Stomach smooth muscle (tissue), 2 donors: ENCODE results near the gene RAC2.
"Not testable (repeated sequence)": the region's sequence is repeated elsewhere in the genome, so short reads cannot be mapped to it uniquely, and the experiment has no call there.

ENCODE experiments used
- H3K27ac ChIP-seq: one replicate; pipeline ENCODE4 v1.7.0; 2013; ENCODE audit warnings: mild to moderate bottlenecking, low read length, inconsistent platforms
- H3K27me3 ChIP-seq, 2 donors: one replicate each; pipeline ENCODE4 v1.7.0; 2013; ENCODE audit warnings: low read length in 2 of 2; ENCODE audit not compliant: insufficient read depth in 2 of 2, control insufficient read depth in 1 of 2
- H3K36me3 ChIP-seq, 2 donors: one replicate each; pipeline ENCODE4 v1.7.0; 2013; ENCODE audit warnings: low read length in 2 of 2; ENCODE audit not compliant: control insufficient read depth in 2 of 2, insufficient read depth in 2 of 2
- H3K4me1 ChIP-seq: one replicate; pipeline ENCODE4 v1.7.0; 2013; ENCODE audit warnings: low read length; ENCODE audit not compliant: control insufficient read depth, insufficient read depth
- H3K4me3 ChIP-seq, 2 donors: one replicate each; pipeline ENCODE4 v1.7.0; 2013; ENCODE audit warnings: low read length in 2 of 2
- H3K9ac ChIP-seq, 2 donors: one replicate each; pipeline ENCODE4 v1.7.0; 2013; ENCODE audit warnings: low read length in 2 of 2, mild to moderate bottlenecking in 1 of 2
- H3K9me3 ChIP-seq, 2 donors: one replicate each; pipeline ENCODE4 v1.7.0; 2013; ENCODE audit warnings: low read length in 2 of 2; ENCODE audit not compliant: control insufficient read depth in 2 of 2
- donor health status: healthy.
- donor health status: Pancreatic carcinoma.

RAC2 gene

DNA sequence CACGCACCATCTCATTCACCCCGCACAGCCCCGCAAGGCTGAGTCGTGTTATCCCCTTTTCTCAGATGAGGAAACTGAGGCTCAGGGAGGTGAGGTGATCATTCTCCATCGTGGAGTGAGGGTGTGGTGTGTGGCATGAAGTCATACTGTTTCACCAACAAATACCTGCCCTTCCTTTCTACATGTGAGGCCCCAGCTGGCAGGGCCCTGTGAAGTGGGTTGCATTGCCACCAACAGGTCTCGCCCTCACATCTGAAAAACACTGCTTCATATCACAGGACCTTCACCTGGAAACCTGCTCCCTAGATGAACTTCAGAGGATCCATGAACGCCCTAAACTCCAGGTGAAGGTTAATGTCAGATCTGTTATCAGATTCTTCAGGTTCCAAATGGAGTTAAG, 36.1 kb downstream of the RAC2 start:
- no peak overlapping the region for H3K4me3 ChIP-seq
- no peaks in the 10 kb centered on the region for H3K9me3 ChIP-seq
- no peaks in the 10 kb centered on the region for H3K36me3 ChIP-seq
- H3K9ac ChIP-seq, result no peak overlapping the region
- no peak overlapping the region for H3K27ac ChIP-seq
- no peaks in the 10 kb centered on the region for H3K4me1 ChIP-seq
- peaks cover 0 to 9% of the 10 kb centered on the region in 2 donors for H3K27me3 ChIP-seq

DNA sequence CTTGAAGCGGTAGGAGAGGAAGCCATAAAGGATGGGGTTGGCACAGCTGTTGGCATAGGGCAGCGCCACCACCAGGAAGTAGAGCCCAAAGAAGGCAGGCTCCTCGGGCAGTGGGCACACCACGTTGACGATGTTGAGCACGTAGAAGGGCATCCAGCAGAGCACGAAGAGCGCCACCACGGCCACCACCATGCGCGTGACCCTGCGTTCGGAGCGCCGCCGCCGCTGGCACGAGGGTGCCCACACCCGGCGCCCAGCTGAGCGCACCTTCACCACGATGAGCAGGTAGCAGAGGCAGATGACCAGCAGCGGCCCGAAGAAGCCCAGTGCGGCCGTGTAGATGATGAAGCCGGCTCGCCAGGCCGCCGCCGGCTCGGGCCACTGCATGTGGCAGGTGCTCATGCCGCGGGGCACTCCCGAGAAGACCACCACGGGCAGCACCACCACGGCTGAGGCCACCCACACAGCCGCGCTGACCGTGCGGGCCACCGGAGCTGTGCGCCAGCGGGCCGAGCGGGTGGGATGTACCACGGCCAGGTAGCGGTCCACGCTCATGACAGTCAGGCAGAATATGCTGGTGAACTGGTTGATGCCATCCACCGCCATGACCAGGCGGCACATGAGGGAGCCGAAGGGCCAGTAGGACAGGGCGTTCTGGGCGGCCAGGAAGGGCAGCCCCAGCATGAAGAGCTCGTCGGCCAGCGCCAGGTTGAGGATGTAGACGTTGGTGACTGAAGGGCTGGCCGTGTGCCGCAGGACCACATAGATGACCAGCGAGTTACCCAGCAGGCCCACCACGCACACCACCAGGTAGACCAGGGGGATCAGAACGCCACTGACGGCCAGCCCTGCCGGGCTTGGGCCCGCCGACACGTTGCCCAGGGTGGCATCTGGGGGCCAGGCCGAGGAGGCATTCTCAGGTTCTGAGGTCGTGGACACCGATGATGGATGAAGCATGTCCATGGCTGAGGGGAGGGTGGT, 36.9 kb downstream of the RAC2 start:
- Histone ChIP-seq H3K4me1 (no peaks in the 10 kb centered on the region), H3K4me3 (no peak overlapping the region), H3K27ac (no peak overlapping the region), H3K9ac (no peak overlapping the region), H3K36me3 (no peaks in the 10 kb centered on the region), H3K27me3 (peaks cover 0 to 9% of the 10 kb centered on the region in 2 donors), H3K9me3 (no peaks in the 10 kb centered on the region)

DNA sequence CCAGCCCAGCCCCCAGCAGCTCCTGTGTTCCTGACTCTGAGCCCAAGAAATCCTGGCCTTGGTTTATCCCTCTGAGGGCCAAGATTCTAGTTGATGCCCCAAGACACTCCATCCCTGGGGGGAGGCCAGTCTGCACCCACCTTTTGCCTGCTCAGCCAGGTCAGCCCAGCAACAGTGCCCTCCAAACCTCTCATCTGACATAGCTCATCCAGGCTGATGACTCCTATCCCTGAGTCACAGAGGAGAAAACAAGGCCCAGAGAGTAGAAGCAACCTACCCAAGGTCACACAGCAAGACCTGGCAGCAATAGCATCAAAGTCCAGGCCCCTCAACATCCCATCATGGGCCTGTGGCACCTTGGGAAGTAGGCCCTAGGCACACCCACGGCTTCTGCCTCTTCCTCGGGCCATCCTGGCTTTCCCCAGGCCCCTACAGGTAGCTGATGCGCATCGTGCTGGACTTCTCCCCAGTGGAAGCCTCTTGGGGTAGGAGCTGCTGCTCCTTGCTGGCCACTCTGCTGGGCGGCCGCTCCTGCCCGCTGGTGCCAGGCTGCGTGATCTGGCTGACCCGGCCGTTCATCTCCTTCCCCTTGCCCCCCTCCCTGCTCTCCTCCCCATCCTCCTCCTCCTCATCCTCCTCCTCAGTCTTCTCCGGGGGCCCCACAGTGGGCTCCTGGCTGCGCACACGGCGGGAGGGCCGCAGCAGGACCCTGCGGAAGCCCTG, 37.8 kb downstream of the RAC2 start:
- Histone ChIP-seq H3K9me3 (no peaks in the 10 kb centered on the region), H3K9ac (no peak overlapping the region), H3K36me3 (no peaks in the 10 kb centered on the region), H3K4me3 (no peak overlapping the region), H3K27me3 (peaks cover 0 to 6% of the 10 kb centered on the region in 2 donors), H3K4me1 (no peaks in the 10 kb centered on the region), H3K27ac (no peak overlapping the region)

DNA sequence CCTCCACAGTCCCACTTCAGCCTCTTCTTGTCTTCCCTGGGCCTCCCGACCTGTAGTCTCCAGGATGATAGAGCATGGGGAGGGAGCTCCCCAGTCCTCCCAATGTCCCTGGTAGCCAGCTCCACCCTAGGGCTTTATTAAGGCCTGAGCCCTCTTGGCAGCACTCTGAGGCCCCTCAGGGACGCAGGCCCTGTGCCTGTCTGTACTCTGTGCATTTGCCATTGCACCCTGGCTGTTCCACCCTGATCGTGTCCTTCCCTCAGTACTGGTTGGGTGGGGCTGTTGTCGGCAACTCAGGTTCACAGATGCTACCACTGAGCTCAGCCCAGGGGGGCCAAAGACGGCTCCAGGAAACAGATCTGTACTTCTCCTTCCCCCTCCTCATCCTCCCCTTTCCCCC, 39.0 kb downstream of the RAC2 start:
- Histone ChIP-seq H3K27me3 (peaks cover 0 to 3% of the 10 kb centered on the region in 2 donors), H3K4me3 (no peak overlapping the region), H3K27ac (no peak overlapping the region), H3K9me3 (no peaks in the 10 kb centered on the region), H3K9ac (no peak overlapping the region), H3K36me3 (no peaks in the 10 kb centered on the region), H3K4me1 (no peaks in the 10 kb centered on the region)

DNA sequence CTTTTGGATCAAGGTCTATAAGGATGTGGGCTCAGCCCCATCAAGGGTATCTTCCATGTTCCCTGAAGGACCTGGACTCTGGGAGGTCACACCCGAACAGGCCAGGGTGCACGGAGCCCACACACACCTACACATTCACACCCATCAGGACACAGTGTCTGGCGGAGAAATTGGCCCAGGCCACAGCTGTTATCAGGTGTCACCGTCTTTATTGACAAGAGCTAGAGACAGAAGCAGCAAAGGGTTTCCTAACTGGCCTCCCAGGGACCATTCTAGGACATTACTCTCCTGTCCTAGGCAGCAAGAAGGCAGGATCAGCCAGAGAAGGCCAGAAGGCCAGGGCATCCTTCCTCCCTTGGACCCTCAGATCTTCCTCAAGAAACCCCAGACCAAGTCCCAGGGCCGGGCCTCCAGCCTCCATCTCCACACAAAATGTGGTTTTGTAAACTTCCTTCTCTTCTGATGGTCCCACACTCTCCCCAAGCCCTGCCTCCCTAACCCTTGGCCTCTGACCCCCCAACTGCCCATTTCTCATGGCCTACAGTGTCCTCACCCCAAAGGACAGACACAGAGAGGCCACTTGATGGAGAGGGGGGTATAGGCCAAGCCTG, 39.9 kb downstream of the RAC2 start:
- no peak overlapping the region for H3K27ac ChIP-seq
- no peaks in the 10 kb centered on the region for H3K9me3 ChIP-seq
- H3K4me1 ChIP-seq, result peaks cover 6% of the 10 kb centered on the region
- no peak overlapping the region for H3K9ac ChIP-seq
- no peak overlapping the region for H3K4me3 ChIP-seq
- no peaks in the 10 kb centered on the region for H3K36me3 ChIP-seq
- H3K27me3 ChIP-seq, result peaks cover 0 to 2% of the 10 kb centered on the region in 2 donors

DNA sequence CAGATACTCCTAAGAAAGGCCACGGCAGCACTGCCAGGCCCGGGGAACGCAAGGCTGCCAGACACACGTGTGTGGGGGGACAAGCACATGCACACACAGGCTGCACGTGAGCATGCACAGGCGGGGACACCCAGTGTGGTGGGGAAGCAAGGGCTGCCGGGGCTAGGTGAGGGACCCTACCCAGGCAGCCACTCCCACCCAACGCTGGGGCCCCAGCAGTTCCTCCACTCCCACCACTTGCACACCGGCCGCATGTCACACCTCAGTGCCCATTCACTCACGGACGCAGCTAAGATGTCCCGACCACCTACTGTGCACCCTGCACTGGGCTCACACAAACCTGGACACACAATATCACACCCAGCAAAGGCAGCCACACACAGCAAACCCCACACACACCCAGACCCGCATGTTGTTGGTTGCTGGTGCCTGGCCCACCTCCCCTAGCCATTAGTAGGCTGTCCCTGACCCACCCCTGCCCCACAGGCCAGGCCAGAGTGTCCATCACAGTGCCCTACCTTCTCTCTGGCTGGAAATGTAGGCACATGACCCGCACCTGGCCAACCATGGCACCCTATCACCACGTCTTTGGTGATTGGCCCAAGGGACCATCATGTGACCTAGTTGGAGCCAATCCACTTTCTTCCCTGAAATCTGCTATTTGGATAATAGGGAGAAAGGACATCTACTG, 40.6 kb downstream of the RAC2 start:
- H3K9ac ChIP-seq, result no peak overlapping the region
- no peak overlapping the region for H3K27ac ChIP-seq
- no peaks in the 10 kb centered on the region for H3K9me3 ChIP-seq
- H3K36me3 ChIP-seq, result no peaks in the 10 kb centered on the region
- H3K4me3 ChIP-seq, result no peak overlapping the region
- peaks cover 0 to 2% of the 10 kb centered on the region in 2 donors for H3K27me3 ChIP-seq
- H3K4me1 ChIP-seq, result peaks cover 11% of the 10 kb centered on the region

DNA sequence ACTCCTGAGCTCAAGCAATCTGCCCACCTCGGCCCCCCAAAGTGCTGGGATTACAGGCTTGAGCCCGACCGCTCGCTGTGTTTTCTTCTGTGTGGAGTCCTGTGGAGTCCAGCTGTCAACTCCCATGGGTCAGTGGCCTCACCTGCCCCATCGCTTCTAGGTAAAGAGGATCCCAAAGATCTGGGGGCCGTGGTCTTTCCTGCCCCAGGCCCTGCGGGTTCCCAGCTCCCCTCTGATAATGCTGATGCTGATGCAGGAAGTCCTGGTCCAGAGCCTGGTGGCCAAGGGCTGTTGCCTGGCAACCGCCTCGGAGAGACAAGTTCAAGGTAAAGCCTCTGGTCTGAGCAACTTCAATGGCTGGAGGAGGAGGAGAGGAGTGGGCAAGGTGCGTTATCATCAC, 41.4 kb downstream of the RAC2 start:
- H3K27ac ChIP-seq, result no peak overlapping the region
- no peaks in the 10 kb centered on the region for H3K9me3 ChIP-seq
- peaks cover 17% of the 10 kb centered on the region for H3K4me1 ChIP-seq
- no peak overlapping the region for H3K4me3 ChIP-seq
- no peak overlapping the region for H3K9ac ChIP-seq
- no peaks in the 10 kb centered on the region for H3K27me3 ChIP-seq
- H3K36me3 ChIP-seq, result no peaks in the 10 kb centered on the region

DNA sequence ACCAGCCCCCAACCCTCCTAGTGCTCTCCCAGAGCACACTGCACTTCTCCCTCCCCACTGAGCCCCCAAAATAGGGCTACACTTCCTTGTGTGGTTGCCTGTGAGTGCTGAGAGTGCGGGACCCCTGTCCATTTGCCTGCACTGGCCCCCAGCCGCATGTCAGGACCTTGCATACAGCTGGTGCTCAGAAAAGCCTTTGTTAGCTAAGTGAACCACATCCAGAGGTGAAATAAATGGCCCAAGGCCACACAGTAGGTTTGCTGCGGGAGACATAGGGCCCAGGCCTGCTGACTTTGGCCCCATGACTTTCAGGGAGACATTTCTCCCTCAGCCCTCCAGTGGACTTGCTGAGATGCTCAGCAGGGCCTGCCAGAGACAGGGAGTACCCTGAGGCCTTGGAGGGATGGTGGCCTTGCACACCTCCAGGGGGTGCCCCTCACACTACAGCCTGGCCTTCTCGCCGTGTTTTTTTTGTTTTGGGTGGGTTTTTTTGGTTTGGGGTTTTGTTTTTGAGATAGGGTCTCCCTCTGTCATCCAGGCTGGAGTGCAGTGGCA, 42.0 kb downstream of the RAC2 start:
- Histone ChIP-seq H3K27me3 (no peaks in the 10 kb centered on the region), H3K36me3 (no peaks in the 10 kb centered on the region), H3K4me1 (peaks cover 24% of the 10 kb centered on the region), H3K9me3 (no peaks in the 10 kb centered on the region), H3K9ac (no peak overlapping the region), H3K4me3 (no peak overlapping the region), H3K27ac (no peak overlapping the region)

DNA sequence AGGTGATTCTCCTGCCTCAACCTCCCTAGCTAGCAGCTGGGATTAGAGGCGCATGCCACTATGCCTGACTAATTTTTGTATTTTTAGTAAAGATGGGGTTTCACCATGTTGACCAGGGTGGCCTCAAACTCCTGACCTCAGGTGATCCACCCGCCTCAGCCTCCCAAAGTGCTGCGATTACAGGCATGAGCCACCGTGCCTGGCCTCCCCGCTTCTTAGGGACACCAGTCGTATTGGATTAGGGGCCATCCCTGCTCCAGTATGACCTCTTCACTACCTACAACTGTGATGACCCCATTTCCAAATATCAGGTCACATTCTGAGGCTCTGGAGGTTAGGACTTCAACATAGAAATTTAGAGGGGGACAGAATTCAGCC, 42.6 kb downstream of the RAC2 start:
- not testable (repeated sequence) for H3K4me3 ChIP-seq, H3K27me3 ChIP-seq, H3K9me3 ChIP-seq, H3K9ac ChIP-seq, H3K27ac ChIP-seq, H3K36me3 ChIP-seq
- H3K4me1 ChIP-seq, result peaks cover 30% of the 10 kb centered on the region

DNA sequence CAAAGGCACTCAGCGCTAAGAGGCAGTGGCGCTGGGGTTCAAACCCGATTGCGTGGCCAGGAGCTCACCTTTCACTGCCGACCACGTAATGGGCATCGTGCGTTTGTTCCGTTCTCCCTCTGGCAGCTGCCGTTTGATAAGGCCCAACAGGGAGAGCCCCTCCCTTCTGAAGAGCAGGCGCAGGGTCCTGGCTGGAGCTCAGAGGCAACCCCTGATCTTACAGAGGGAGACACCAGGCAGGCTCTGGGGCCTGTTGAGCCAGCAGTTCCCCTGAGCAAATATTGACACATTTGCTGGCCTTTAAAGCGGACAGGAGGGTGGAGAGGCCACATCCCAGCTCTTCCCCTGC, 44.3 kb downstream of the RAC2 start:
- peak overlapping the region; percentile 44 to 87 for H3K4me3 ChIP-seq
- no peaks in the 10 kb centered on the region for H3K36me3 ChIP-seq
- H3K9ac ChIP-seq, result peak overlapping the region; percentile 75 to 79
- no peaks in the 10 kb centered on the region for H3K9me3 ChIP-seq
- no peak overlapping the region for H3K27ac ChIP-seq
- no peaks in the 10 kb centered on the region for H3K27me3 ChIP-seq
- H3K4me1 ChIP-seq, result peaks cover 35% of the 10 kb centered on the region
